SK-N-SH treated with all-trans-retinoic acid at 6 μM for 48 hours (cell line): ENCODE results near the gene MSX1.

Experiments used
- ATAC-seq: fragments of 200-7000 bp; cut with Tn5 transposase; 3 replicates; pipeline ENCODE4 v1.9.1; 2020; ENCODE audit warnings: mild to moderate bottlenecking, moderate library complexity
- ARNTL ChIP-seq: fragments of 450-650 bp; formaldehyde crosslinking; IDR thresholded peaks from 2 replicates; pipeline ENCODE4 v1.5.0; 2020; ENCODE audit warnings: low read depth, mild to moderate bottlenecking, moderate library complexity, borderline replicate concordance
- BACH2 ChIP-seq: fragments of 250-450 bp; sonication (Bioruptor Pico); IDR thresholded peaks from 2 replicates; pipeline ENCODE4 v1.9.0; 2021; ENCODE audit warnings: mild to moderate bottlenecking, borderline replicate concordance
- CSDC2 ChIP-seq: fragments of 250-450 bp; sonication (Bioruptor Pico); IDR thresholded peaks from 2 replicates; pipeline ENCODE4 v1.5.0; 2020; ENCODE audit warnings: mild to moderate bottlenecking, moderate library complexity
- GLIS3 ChIP-seq: fragments of 250-450 bp; sonication (Bioruptor Pico); IDR thresholded peaks from 2 replicates; pipeline ENCODE4 v1.5.0; 2020; ENCODE audit warnings: mild to moderate bottlenecking, moderate library complexity
- OSR1 ChIP-seq: fragments of 250-450 bp; sonication (Bioruptor Pico); IDR thresholded peaks from 2 replicates; pipeline ENCODE4 v1.8.0; 2022; ENCODE audit warnings: moderate library complexity, mild to moderate bottlenecking, inconsistent platforms
- PATZ1 ChIP-seq: fragments of 250-450 bp; sonication (Bioruptor Pico); IDR thresholded peaks from 2 replicates; pipeline ENCODE4 v1.8.0; 2020; ENCODE audit warnings: mild to moderate bottlenecking, moderate library complexity, borderline replicate concordance
- POU6F1 ChIP-seq: fragments of 250-450 bp; sonication (Bioruptor Pico); IDR thresholded peaks from 2 replicates; pipeline ENCODE4 v1.8.0; 2021; ENCODE audit warnings: low read depth, mild to moderate bottlenecking, moderate library complexity, borderline replicate concordance
- PPARA ChIP-seq: fragments of 250-450 bp; sonication (Bioruptor Pico); IDR thresholded peaks from 2 replicates; pipeline ENCODE4 v1.5.0; 2020; ENCODE audit warnings: mild to moderate bottlenecking, borderline replicate concordance
- RARB ChIP-seq: fragments of 250-450 bp; sonication (Bioruptor Pico); IDR thresholded peaks from 2 replicates; pipeline ENCODE4 v1.8.0; 2021; ENCODE audit warnings: mild to moderate bottlenecking, moderate library complexity
- SNAI2 ChIP-seq: fragments of 250-450 bp; sonication (Bioruptor Pico); IDR thresholded peaks from 2 replicates; pipeline ENCODE4 v1.5.0; 2020; ENCODE audit warnings: mild to moderate bottlenecking, moderate library complexity
- TCF4 ChIP-seq: fragments of 250-450 bp; sonication (Bioruptor Pico); IDR thresholded peaks from 2 replicates; pipeline ENCODE4 v1.8.0; 2021; ENCODE audit warnings: mild to moderate bottlenecking, moderate library complexity, borderline replicate concordance
- TOX ChIP-seq: fragments of 250-450 bp; sonication (Bioruptor Pico); IDR thresholded peaks from 2 replicates; pipeline ENCODE4 v1.8.0; 2021; ENCODE audit warnings: mild to moderate bottlenecking, moderate library complexity, borderline replicate concordance
- ZC3H10 ChIP-seq: fragments of 250-450 bp; sonication (Bioruptor Pico); IDR thresholded peaks from 2 replicates; pipeline ENCODE4 v1.5.1; 2021; ENCODE audit warnings: mild to moderate bottlenecking, moderate library complexity
- ZFP3 ChIP-seq: fragments of 250-450 bp; sonication (Bioruptor Pico); IDR thresholded peaks from 2 replicates; pipeline ENCODE4 v1.5.0; 2020; ENCODE audit warnings: mild to moderate bottlenecking, moderate library complexity
- ZFP30 ChIP-seq: fragments of 450-650 bp; formaldehyde crosslinking; IDR thresholded peaks from 2 replicates; pipeline ENCODE4 v1.5.0; 2022; ENCODE audit warnings: mild to moderate bottlenecking, moderate library complexity
- ZNF565 ChIP-seq: fragments of 450-650 bp; formaldehyde crosslinking; conservative IDR thresholded peaks from 2 replicates; pipeline ENCODE4 v1.5.0; 2020; ENCODE audit warnings: low read depth, mild to moderate bottlenecking, moderate library complexity
- ZNF70 ChIP-seq: fragments of 450-650 bp; formaldehyde crosslinking; IDR thresholded peaks from 2 replicates; pipeline ENCODE4 v1.5.0; 2020; ENCODE audit warnings: mild to moderate bottlenecking, moderate library complexity
- ZNF8 ChIP-seq: fragments of 450-650 bp; formaldehyde crosslinking; IDR thresholded peaks from 2 replicates; pipeline ENCODE4 v1.5.0; 2020; ENCODE audit warnings: mild to moderate bottlenecking, moderate library complexity
- TF ChIP-seq, protein P1 (sequence below): fragments of 250-450 bp; sonication (Bioruptor Pico); IDR thresholded peaks from 2 replicates; pipeline ENCODE4 v1.5.0; 2020; ENCODE audit warnings: mild to moderate bottlenecking, moderate library complexity
- TF ChIP-seq, protein P2 (sequence below): fragments of 250-450 bp; sonication (Bioruptor Pico); IDR thresholded peaks from 2 replicates; pipeline ENCODE4 v1.5.1; 2020; ENCODE audit warnings: low read depth, mild to moderate bottlenecking, moderate library complexity
- TF ChIP-seq, protein P3 (sequence below): fragments of 250-450 bp; sonication (Bioruptor Pico); IDR thresholded peaks from 2 replicates; pipeline ENCODE4 v1.5.1; 2021; ENCODE audit warnings: mild to moderate bottlenecking, moderate library complexity

The MSX1 gene

GRCh38 chr4:4849106-4849505, 10.4 kb upstream of the MSX1 start:
- no peak for ATAC-seq
- TF ChIP-seq TCF4 (no peak), CSDC2 (no peak), ZFP3 (CRISPR knock-in tag) (no peak), ZC3H10 (CRISPR knock-in tag) (no peak), SNAI2 (CRISPR knock-in tag) (no peak), GLIS3 (CRISPR knock-in tag) (no peak), ZNF8 (CRISPR knock-in tag) (no peak), TOX (no peak), BACH2 (no peak), RARB (CRISPR knock-in tag) (no peak), PATZ1 (CRISPR knock-in tag) (no peak), OSR1 (CRISPR knock-in tag) (no peak), POU6F1 (no peak), ZNF565 (CRISPR knock-in tag) (no peak), ZFP30 (CRISPR knock-in tag) (no peak), ZNF70 (no peak), PPARA (CRISPR knock-in tag) (no peak)
- TF ChIP-seq, protein P1, sequence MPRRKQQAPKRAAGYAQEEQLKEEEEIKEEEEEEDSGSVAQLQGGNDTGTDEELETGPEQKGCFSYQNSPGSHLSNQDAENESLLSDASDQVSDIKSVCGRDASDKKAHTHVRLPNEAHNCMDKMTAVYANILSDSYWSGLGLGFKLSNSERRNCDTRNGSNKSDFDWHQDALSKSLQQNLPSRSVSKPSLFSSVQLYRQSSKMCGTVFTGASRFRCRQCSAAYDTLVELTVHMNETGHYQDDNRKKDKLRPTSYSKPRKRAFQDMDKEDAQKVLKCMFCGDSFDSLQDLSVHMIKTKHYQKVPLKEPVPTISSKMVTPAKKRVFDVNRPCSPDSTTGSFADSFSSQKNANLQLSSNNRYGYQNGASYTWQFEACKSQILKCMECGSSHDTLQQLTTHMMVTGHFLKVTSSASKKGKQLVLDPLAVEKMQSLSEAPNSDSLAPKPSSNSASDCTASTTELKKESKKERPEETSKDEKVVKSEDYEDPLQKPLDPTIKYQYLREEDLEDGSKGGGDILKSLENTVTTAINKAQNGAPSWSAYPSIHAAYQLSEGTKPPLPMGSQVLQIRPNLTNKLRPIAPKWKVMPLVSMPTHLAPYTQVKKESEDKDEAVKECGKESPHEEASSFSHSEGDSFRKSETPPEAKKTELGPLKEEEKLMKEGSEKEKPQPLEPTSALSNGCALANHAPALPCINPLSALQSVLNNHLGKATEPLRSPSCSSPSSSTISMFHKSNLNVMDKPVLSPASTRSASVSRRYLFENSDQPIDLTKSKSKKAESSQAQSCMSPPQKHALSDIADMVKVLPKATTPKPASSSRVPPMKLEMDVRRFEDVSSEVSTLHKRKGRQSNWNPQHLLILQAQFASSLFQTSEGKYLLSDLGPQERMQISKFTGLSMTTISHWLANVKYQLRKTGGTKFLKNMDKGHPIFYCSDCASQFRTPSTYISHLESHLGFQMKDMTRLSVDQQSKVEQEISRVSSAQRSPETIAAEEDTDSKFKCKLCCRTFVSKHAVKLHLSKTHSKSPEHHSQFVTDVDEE (CRISPR knock-in tag) = no peak
- TF ChIP-seq, protein P2, sequence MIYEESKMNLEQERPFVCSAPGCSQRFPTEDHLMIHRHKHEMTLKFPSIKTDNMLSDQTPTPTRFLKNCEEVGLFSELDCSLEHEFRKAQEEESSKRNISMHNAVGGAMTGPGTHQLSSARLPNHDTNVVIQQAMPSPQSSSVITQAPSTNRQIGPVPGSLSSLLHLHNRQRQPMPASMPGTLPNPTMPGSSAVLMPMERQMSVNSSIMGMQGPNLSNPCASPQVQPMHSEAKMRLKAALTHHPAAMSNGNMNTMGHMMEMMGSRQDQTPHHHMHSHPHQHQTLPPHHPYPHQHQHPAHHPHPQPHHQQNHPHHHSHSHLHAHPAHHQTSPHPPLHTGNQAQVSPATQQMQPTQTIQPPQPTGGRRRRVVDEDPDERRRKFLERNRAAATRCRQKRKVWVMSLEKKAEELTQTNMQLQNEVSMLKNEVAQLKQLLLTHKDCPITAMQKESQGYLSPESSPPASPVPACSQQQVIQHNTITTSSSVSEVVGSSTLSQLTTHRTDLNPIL (CRISPR knock-in tag) = no peak
- TF ChIP-seq, protein P3, sequence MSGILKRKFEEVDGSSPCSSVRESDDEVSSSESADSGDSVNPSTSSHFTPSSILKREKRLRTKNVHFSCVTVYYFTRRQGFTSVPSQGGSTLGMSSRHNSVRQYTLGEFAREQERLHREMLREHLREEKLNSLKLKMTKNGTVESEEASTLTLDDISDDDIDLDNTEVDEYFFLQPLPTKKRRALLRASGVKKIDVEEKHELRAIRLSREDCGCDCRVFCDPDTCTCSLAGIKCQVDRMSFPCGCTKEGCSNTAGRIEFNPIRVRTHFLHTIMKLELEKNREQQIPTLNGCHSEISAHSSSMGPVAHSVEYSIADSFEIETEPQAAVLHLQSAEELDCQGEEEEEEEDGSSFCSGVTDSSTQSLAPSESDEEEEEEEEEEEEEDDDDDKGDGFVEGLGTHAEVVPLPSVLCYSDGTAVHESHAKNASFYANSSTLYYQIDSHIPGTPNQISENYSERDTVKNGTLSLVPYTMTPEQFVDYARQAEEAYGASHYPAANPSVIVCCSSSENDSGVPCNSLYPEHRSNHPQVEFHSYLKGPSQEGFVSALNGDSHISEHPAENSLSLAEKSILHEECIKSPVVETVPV = no peak

DNA sequence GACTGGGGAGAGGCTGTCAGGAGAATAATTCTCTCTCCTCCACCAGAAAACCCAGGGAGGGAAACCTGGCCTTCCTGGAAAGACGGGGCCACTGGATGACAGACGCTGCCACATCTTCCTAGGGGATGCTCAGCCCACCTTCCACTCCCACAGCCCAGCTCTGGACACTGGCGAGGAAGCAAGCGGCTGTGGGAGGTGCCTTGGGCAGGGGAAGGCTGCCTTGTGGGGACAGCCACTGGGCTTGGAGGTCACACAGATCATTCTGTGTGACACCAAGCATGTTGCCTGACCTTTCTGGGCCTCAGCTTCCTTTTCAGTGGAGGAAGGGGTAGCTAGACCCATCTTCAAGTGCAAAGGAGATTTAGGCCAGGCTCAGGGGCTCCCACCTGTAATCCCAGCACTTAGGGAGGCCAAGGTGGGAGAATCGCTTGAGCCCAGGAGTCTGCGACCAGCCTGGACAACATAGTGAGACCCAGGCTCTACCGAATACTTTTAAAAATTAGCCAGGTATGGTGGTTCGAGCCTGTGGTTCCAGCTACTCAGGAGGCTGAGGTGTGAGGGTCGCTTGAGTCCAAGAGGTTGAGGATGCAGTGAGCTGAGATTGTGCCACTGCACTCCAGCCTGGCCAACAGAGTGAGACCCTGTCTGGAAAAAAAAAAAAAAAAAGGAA, 9.8 kb upstream of the MSX1 start:
- no peak for ATAC-seq
- TF ChIP-seq OSR1 (CRISPR knock-in tag) = no peak
- no peak for TF ChIP-seq PATZ1 (CRISPR knock-in tag)
- no peak for TF ChIP-seq ARNTL (CRISPR knock-in tag)
- TF ChIP-seq GLIS3 (CRISPR knock-in tag) = no peak
- TF ChIP-seq POU6F1 = no peak
- TF ChIP-seq ZNF70 = no peak
- no peak for TF ChIP-seq PPARA (CRISPR knock-in tag)
- TF ChIP-seq, protein P1 (CRISPR knock-in tag) = no peak
- no peak for TF ChIP-seq ZNF565 (CRISPR knock-in tag)
- TF ChIP-seq, all 23 proteins: peak for 0
